GM19099 (cell line): ENCODE measurements around the gene BPIFB4.

Experiments used
- POLR2A ChIP-seq: IDR thresholded peaks from 3 replicates; pipeline ENCODE4 v1.6.1; 2011; ENCODE audit warnings: low read depth; ENCODE audit not compliant: insufficient read length; ENCODE audit errors: extremely low read depth

BPIFB4 gene

GRCh38 chr20:33092361-33092760, 12.9 kb downstream of the BPIFB4 start:
- no peak for TF ChIP-seq POLR2A

- TF ChIP-seq POLR2A = no peak
Observed at GRCh38 chr20:33093074-33093473, 13.6 kb downstream of the BPIFB4 start.

DNA sequence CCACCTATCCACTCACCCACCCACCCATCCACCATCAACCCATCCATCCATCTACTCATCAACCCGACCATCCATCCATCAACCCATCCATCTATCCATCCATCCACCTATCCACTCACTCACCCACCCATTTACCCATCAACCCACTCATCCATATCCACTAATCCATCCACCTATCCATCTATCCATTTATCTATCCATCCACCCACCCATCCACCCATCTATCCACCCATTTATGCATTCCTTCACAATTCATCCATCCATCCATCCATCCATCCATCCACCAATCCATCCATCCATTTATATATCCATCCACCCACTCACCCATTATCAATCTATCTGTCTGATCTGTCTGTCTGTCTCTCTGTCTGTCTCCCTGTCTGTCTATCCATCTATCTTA, 14.1 kb downstream of the BPIFB4 start:
- TF ChIP-seq POLR2A = no peak

- no peak for TF ChIP-seq POLR2A
Observed at GRCh38 chr20:33095249-33095648, 15.8 kb downstream of the BPIFB4 start.

DNA sequence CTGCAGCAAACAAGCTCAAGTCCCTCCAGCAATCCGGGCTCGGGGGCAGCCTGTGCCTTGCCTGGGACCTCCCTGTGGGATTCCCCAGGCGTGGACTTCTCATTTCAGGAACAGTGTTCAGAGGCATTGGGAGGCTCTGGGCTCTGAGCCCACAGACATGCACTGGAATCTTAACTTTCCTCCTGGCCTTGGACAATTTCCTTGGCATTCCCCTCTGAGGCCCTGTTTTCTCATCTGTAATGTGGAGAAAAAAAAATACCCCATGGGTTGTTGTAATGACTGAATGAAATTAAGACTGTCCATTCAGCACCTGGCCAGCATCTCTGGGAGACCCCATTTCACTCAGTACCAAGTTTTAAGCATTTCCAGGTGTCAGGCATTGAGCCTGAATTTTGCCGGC, 17.6 kb downstream of the BPIFB4 start:
- TF ChIP-seq POLR2A = no peak

- TF ChIP-seq POLR2A = no peak
Observed at GRCh38 chr20:33099843-33100538, 20.5 kb downstream of the BPIFB4 start.

DNA sequence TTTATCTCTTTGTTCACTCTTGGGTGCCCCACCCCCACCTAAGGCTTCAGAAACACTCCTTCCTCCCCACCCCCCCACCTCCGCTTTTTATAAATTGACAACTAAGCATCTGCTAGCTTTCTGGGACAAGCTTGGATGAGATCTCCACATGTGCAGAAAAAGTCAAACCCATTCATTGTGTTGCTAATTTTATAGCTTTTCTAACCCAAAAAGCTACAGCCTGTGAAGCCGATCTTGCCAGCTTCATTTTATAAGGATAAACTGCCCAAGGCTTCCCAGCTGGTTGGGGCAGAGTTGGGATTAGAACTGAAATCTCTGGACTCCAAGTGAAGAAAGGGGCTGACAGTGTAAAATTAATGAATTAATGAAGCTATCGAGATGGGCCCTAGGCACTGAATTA, 24.1 kb downstream of the BPIFB4 start:
- no peak for TF ChIP-seq POLR2A

DNA sequence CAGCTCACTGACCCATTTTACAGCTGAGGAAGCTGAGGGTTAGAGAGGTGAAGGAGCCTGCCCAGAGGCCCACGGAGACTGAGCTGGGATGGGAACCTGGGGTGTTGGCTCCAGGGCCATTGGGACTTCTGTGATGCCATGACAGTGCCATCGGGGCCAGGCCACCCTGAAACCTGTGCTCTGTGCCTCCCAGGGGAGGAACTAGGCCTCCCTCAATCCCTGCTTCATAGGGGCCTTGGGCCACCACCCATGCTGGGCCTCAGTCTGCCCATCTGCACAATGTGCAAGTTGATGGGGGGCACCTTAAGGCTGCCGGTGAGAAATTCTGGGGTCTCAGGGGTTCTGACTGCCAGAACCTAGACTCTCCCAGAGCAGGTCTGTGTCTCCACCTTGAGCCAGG, 24.9 kb downstream of the BPIFB4 start:
- TF ChIP-seq POLR2A = no peak

DNA sequence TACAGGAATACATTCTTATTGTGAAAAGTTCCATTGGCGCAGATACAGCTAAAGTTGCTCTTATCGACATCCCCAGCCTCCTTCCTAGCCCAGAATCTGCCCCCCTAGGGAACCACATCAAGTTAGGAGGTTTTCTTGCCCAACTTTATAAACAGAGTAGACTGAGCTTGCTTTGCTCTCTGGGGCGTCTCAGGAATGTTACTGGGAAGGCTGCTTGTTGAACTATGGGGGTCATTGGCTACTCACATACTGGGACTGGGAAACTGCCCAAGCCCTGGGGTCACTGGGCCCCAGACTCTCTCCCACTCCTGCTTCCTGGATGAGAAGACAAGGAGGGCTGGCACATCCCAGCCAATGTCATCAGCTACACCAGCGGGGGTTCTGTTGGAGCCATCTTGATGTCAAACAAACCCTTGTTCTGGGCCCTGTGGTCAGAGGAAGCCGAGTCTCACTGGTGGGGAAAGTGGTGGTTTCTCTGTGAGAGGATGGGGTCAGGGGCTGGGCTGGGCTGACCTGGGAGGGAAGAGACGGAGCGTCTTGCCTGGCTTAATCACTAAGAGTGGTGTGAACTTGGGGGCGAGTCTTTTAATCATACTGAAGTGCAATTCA, 26.0 kb downstream of the BPIFB4 start:
- no peak for TF ChIP-seq POLR2A

DNA sequence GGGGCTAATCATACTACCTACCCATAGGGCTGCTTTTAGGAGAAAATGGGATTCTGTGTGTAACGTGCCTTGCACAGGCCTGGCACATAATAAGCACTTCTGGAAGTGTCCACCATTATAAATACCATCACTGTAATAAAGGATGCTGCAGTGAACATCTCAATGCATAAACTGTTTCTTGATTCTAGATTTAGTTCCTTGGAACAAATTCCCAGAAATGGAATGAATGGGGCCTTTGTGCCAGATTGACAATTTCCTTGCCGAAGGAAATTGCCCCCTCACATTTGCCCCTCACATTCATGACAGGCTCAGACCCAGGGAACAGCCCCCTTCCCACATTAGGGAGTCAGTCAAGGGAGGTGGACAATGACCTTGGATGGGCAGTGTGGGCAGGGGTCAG, 29.2 kb downstream of the BPIFB4 start:
- no peak for TF ChIP-seq POLR2A

- TF ChIP-seq POLR2A = no peak
Observed at GRCh38 chr20:33110147-33110825, 30.8 kb downstream of the BPIFB4 start.

DNA sequence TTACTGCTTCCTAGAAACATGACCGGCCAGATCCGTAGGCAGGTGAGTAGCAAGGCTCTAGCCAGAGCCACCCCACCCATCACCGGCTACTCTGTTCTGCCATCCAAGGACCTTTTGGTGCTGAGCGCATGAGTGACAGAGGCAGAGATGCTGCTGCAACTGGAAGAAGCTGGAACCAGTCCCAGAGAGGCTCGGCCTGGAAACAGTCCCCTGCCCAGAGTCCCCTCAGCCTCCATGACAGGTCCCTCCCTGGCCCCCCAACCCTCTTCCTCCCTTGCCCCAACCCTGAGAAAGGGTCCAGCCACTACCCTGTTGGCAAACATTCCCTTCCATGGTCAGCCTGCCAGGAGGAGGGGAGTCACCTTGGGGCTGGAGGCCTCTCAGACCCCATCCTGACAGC, 31.9 kb downstream of the BPIFB4 start:
- TF ChIP-seq POLR2A = no peak

DNA sequence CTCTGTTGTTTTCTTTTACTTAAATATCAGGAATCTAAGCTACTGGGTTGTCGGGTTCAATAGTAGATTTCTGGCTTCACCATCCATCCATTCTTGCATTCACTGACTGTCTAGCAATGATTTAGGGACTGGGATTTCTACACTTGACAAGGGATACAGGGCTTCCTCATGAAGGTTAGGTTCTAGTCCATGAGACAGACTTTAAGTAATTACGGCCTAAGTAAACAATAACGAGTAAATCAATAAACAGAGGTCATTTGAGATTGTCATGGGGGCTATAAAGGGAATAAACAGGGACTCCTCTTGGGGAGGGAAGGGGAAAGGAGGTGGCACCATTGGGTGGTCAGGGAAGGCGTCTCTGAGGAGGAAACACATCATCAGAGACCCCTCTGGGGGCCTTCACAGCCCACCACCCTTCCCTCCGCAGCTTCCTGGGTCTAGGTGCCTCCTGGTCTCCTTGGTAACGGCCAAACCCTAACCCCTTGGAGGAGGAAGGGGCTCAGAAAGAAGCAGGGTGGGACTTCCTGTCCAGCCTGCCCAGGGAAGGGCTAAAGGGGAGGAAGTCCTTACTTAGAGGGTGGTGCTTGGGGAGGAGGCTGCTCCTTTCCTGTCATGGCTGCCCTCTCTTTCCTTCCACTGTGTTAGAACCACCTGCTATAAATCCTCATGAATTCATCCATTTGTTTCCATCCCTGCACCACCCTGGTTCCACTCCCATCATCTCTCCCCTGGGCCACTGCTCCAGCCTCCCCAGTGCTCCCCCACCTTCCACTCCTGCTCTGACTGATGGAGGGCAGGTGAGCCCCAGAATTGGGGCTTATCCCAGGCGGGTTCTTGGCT, 33.3 kb downstream of the BPIFB4 start:
- no peak for TF ChIP-seq POLR2A

- no peak for TF ChIP-seq POLR2A
Observed at GRCh38 chr20:33113387-33113908, 34.0 kb downstream of the BPIFB4 start.
